ENCODE measurements around the gene SFTA2. TPM values are rescaled to one million over a fixed set of nuclear protein-coding genes. Genes with fewer than 3 reads are reported as not detected.

The SFTA2 gene
- total and polyA plus RNA-seq, 2 donors (not counting 1 experiment from before 2014, with no cell fraction given), result not detected

- Histone ChIP-seq H3K4me3 (ENCODE audit: control extremely low read depth in 1 of 5, extremely low read depth in 1 of 5, insufficient read depth in 1 of 5, low read depth in 2 of 5, low read length in 4 of 5) (no peak overlapping the region), H3K4me1 (ENCODE audit: control insufficient read depth in 2 of 2, insufficient read depth in 2 of 2, low read length in 2 of 2) (peaks cover 45% of the 10 kb centered on the region in 2 donors), H3K27ac (ENCODE audit: low read length in 2 of 2) (no peak overlapping the region), H3K9ac (ENCODE audit: low read length) (no peak overlapping the region), H3K27me3 (replicated peaks in 1 of 4; ENCODE audit: control extremely low read depth in 1 of 4, control insufficient read depth in 3 of 4, insufficient read depth in 4 of 4, low read length in 3 of 4) (no peaks in the 10 kb centered on the region), H3K36me3 (replicated peaks in 1 of 2; ENCODE audit: control extremely low read depth in 1 of 2, control insufficient read depth in 1 of 2, extremely low read depth in 1 of 2, insufficient read depth in 2 of 2, low read length in 1 of 2) (peaks cover 0 to 27% of the 10 kb centered on the region in 2 experiments), H3K79me2 (ENCODE audit: control insufficient read depth, insufficient read depth, low read length) (peaks cover 69% of the 10 kb centered on the region), H3K4me2 (replicated peaks; ENCODE audit: low read depth, low read length, poor library complexity, severe bottlenecking) (peak overlapping the region; percentile 77), H4K20me1 (ENCODE audit: control insufficient read depth, insufficient read depth, low read length, poor library complexity, severe bottlenecking) (peaks cover 51% of the 10 kb centered on the region), H3K9me3 (ENCODE audit: control extremely low read depth in 1 of 3, control insufficient read depth in 2 of 3, insufficient read depth in 1 of 3, low read length in 2 of 3) (no peaks in the 10 kb centered on the region), H2AFZ (ENCODE audit: insufficient read depth, low read depth, low read length, poor library complexity, severe bottlenecking) (no peak overlapping the region)
- ChIA-PET POLR2A (interaction anchor here (0.6 kb wide), 1 partner anchor 77 kb away, joined by 4 read pairs; no protein-coding TSS in a partner anchor), CTCF (interaction anchor here (2.2 kb wide), 1 partner anchor 10 kb away, joined by 7 read pairs; no protein-coding TSS in a partner anchor)
- H3K9me3 Mint-ChIP-seq (ENCODE audit: insufficient read depth), result no peaks in the 10 kb centered on the region
- DNase-seq, result no peak
- H3K4me3 Mint-ChIP-seq, result peak overlapping the region; percentile 24
- no peaks in the 10 kb centered on the region for H3K27me3 Mint-ChIP-seq
- H3K27ac Mint-ChIP-seq, result no peak overlapping the region
- peaks cover 48% of the 10 kb centered on the region for H3K4me1 Mint-ChIP-seq
- intact Hi-C loops (cut with micrococcal nuclease), result no loop called here
- TF ChIP-seq EZH2 (IDR thresholded peaks at IDR 0.05; ENCODE audit: borderline replicate concordance, insufficient read depth, low read depth, low read length, poor library complexity, severe bottlenecking), result no peak
- ATAC-seq (ENCODE audit: low read depth), result no peak
These were observed 45.1 kb downstream of the SFTA2 start for GRCh38 chr6:30886897-30887255.

GRCh38 chr6:30885999-30886896 lies 45.7 kb downstream of the SFTA2 start:
- ChIA-PET CTCF (interaction anchor here (2.2 to 5.1 kb wide), 2 partner anchors 9 to 27 kb away, joined by 7 to 26 read pairs; partner anchors contain the start of gene VARS2), POLR2A (interaction anchor here (0.6 kb wide), 1 partner anchor 77 kb away, joined by 4 read pairs; no protein-coding TSS in a partner anchor)
- Mint-ChIP-seq H3K4me1 (peaks cover 54% of the 10 kb centered on the region), H3K27me3 (no peaks in the 10 kb centered on the region), H3K9me3 (ENCODE audit: insufficient read depth) (no peaks in the 10 kb centered on the region), H3K4me3 (peak overlapping the region; percentile 83), H3K27ac (peak overlapping the region; percentile 86)
- ATAC-seq (ENCODE audit: low read depth) (no peak), DNase-seq (no peak)
- Histone ChIP-seq H3K79me2 (ENCODE audit: control insufficient read depth, insufficient read depth, low read length) (peaks cover 63% of the 10 kb centered on the region), H2AFZ (ENCODE audit: insufficient read depth, low read depth, low read length, poor library complexity, severe bottlenecking) (no peak overlapping the region), H3K27ac (ENCODE audit: low read length in 2 of 2) (peak overlapping the region in 1 of 2 donors; percentile 81), H3K4me1 (ENCODE audit: control insufficient read depth in 2 of 2, insufficient read depth in 2 of 2, low read length in 2 of 2) (peaks cover 45 to 46% of the 10 kb centered on the region in 2 donors), H3K9ac (ENCODE audit: low read length) (peak overlapping the region; percentile 61), H3K9me3 (ENCODE audit: control extremely low read depth in 1 of 3, control insufficient read depth in 2 of 3, insufficient read depth in 1 of 3, low read length in 2 of 3) (no peaks in the 10 kb centered on the region), H3K4me3 (ENCODE audit: control extremely low read depth in 1 of 5, extremely low read depth in 1 of 5, insufficient read depth in 1 of 5, low read depth in 2 of 5, low read length in 4 of 5) (peak overlapping the region in 2 of 5 experiments; percentile 60 to 61), H3K4me2 (replicated peaks; ENCODE audit: low read depth, low read length, poor library complexity, severe bottlenecking) (peak overlapping the region; percentile 77), H3K36me3 (replicated peaks in 1 of 2; ENCODE audit: control extremely low read depth in 1 of 2, control insufficient read depth in 1 of 2, extremely low read depth in 1 of 2, insufficient read depth in 2 of 2, low read length in 1 of 2) (peaks cover 0 to 22% of the 10 kb centered on the region in 2 experiments), H4K20me1 (ENCODE audit: control insufficient read depth, insufficient read depth, low read length, poor library complexity, severe bottlenecking) (peaks cover 44% of the 10 kb centered on the region), H3K27me3 (replicated peaks in 1 of 4; ENCODE audit: control extremely low read depth in 1 of 4, control insufficient read depth in 3 of 4, insufficient read depth in 4 of 4, low read length in 3 of 4) (no peaks in the 10 kb centered on the region)
- intact Hi-C loops (cut with micrococcal nuclease), result loop anchor here (2.0 kb wide), 1 partner anchor 27 kb away; no protein-coding TSS in a partner anchor
- 77% methylated on average over 14 of the region's 18 CpGs for WGBS (ENCODE audit: insufficient coverage)
- TF ChIP-seq EZH2 (IDR thresholded peaks at IDR 0.05; ENCODE audit: borderline replicate concordance, insufficient read depth, low read depth, low read length, poor library complexity, severe bottlenecking) (no peak), CTCF (IDR thresholded peaks at IDR 0.05) (no peak)

Measured in B cell (primary cell).